Posterior vena cava (tissue), 2 donors: ENCODE data around the gene EDC4. TPM values are rescaled to one million over a fixed set of nuclear protein-coding genes. Genes with fewer than 3 reads are reported as not detected.
"Not testable (repeated sequence)": the region's sequence is repeated elsewhere in the genome, so short reads cannot be mapped to it uniquely, and the experiment has no call there.

Experiments used
- DNase-seq: peaks from one replicate; pipeline ENCODE4 v3.0.0-alpha.2; 2020; ENCODE audit warnings: low spot score
- intact Hi-C, 2 donors: fragments of 100-400 bp; cut with DNase I; formaldehyde crosslinking; loops; one replicate each; pipeline versions ENCODE4 v1.14.1 to v1.14.2; 2022 to 2023
- total RNA-seq, 2 donors: library from RNA; stranded (reverse); fragmentation: NEBNext Ultra II Directional; extraction: Animal tissue kit (Norgen Biotek cat#: 25700); gene quantifications; one replicate each; pipeline ENCODE4 v1.2.1, GENCODE V29; 2021
- donor health status: DM: yes; HTN: yes; CAD: no.
- donor health status: DM: yes; HTN: yes; CAD: no.

EDC4 gene
- total RNA-seq, 2 donors from 2014 or later: 37.4 to 43.1 TPM

DNA sequence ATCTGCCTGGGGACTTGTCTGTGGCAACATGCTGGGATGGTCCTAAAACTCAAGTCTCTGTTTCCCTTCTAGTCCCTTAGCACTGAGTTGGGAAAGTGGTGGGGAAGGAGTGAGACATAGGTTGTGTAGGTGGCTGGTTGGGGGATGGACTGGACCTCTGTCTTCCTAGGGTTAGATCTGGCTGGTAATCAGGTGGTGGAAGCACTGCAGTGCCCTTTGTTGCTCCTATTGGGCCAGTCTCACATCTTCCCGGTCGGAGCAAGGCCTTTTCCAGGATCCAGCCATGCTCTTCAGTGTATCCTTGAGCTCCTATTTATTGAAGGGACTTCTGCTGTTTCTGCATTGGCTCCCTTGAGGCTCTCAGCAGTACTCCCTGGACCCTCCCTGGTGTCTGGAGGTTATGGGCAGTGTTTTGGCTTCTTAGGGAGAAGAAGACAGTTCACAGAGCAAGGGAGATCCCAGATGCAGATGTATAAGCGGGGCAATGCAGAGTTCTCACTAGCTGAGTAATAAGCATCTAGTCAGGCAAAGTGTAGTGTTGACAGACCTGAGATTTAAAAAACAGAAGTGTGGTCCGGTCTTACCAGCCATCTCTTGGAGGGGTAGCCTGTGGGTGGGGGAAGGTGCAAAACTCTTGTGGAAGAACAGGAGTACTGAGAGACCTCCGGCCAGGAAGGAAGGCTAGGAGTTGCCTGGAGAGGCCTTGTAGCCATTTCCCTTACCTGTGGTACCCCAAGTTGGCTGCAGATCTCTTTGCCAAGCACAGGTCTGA is 27.4 kb upstream of the EDC4 start:
- intact Hi-C loops: no loop called here
- DNase-seq: no peak

DNA sequence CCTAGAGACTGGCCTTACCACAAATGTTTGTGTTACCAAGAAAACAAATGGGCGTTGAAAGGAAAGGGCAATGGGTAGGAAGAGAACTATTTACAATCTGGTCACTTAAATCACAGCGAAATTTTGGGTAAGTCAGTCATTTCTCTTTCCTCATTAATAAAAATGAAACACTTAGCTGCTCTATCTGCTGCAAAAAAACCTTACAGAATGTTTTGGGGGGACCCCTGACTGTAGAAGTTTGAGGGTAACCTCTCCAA is 26.9 kb upstream of the EDC4 start:
- no peak for DNase-seq
- intact Hi-C loops: no loop called here

DNA sequence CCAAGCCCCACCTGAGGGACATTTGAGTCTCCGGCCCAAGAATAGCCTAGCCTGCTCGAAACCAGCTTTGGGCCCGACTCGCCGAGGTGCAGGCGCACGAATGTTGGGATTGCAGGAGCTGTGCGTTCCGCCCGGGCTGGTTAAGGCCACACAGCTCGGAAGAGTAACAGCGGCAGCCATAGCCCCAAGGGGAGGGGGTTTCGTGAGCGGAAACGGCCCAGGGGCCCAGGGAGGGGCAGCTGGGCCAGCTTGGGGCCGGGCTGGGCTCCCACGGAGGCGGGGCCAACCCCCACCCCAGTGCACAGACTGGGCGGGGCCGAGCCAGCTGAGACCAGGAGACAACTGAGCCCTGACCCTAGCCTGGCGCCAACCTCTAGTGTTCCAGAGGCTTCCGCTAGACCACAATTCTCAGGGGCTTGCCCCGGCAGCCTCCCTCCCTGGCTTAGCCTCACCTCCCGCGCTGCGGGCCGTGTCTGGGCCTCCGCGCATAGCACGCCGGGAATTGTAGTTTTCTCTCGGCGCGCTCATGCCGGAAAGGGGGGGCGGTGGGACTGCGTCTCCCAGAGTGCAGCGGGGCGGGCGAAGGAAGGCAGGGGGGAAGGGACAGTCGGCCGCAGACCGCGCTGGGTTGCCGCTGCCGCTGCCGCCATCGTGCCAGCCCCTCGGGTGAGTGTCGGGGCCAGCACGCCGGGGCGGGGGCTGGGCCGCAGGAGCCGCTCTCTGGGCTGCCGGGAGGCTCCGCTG is 26.4 kb upstream of the EDC4 start, which contains the start of gene NUTF2:
TSS of gene NUTF2 (plus strand) at position 614 of the 744 bp plus-strand sequence. CDS start 18,198 bp downstream, outside the sequence.
- intact Hi-C loops: no loop called here
- DNase-seq: peak; percentile 99

DNA sequence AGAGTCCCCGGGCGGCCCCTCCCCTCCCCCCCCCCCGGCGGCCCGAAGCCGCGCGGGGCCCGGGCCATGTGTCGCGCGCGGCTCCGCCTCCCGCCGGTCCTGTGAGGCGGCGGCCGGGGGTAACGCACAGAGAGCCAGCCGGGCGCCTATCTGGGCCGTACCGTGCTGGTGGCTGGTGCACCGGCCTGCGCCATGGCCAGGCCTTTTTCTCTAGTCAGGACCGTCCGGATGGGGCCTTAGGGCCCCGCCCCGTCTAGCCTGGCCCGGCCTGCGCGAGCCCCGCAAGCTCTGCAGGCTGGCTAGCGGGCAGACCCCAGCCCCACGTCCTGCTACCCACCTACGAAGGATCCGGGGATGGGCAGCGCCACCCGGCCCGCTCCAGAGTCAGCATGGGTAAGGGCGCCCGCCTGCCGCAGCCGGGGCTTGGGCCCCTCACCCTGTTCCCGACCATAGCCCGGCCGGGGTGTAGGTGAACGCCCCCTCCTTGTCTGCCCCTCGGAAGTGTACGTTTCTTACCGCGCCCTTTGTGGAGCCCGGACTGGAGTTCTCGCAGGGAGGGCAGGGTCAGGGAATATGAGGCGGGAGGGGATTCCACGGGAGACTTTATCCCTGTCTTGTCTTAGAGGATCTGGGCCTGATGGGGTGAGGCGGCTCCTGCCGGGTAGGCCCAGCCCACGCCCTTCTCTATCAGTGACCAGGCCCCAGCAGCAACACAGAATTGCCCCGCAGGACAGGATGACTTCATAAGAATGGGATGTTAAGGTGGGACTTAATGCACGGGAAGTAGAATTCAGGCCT is 25.6 kb upstream of the EDC4 start, which contains the start of gene CENPT:
TSS of gene CENPT (minus strand) at position 630 of the 798 bp plus-strand sequence. CDS start 13,834 bp downstream, outside the sequence.
- intact Hi-C loops: no loop called here
- DNase-seq: peak; percentile 90

DNA sequence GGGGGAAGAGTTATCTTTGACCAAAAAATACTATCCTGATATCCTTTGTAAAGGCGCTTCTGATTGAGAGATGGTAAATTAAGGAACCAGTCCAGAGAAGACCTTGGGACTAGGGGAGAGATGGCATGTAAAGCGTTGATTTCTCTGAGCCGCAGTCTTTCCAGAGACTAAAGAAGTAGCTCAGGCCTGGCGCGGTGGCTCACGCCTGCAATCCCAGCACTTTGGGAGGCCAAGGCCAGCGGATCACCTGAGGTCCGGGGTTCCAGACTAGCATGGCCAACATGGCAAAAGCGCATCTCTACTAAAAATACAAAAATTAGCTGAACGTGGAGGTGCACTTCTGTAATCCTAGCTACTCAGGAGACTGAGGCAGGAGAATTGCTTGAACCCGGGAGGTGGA is 24.7 kb upstream of the EDC4 start:
- intact Hi-C loops: no loop called here
- no peak for DNase-seq

DNA sequence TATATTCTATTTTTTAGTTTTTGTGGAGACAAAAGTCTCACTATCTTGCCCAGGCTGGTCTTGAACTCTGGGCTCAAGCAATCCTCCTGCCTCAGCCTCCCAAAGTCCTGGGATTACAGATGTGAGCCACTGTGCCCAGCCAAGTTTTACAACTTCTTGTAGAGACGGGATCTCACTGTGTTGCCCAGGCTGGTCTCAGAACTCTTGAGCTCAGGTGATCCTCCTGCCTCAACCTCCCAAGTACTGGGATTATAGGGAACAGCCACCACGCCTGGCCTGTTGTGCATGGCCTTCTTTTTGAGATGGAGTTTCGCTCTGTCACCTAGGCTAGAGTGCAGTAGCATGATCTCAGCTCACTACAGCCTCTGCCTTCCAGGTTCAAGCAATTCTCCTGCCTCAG is 19.2 kb upstream of the EDC4 start:
- no peak for DNase-seq
- intact Hi-C loops: no loop called here

DNA sequence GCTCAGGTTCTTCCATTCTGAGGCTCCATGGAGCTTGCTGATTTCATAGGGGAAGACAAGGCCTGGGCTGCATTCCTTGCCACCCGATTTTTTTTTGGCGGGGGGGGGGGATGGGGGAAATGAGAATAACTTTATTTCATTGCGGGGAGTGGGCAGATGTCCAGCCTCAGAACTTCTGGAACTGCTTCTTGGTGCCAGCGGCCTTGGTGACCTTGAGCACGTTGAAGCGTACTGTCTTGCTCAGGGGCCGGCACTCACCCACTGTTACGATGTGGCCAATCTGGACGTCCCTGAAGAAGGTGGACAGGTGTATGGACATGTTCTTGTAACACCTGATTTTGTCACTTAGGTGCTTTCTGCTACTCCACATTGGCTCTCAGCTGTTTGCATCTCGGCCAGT is 17.1 kb upstream of the EDC4 start:
- no peak for DNase-seq
- intact Hi-C loops: no loop called here

DNA sequence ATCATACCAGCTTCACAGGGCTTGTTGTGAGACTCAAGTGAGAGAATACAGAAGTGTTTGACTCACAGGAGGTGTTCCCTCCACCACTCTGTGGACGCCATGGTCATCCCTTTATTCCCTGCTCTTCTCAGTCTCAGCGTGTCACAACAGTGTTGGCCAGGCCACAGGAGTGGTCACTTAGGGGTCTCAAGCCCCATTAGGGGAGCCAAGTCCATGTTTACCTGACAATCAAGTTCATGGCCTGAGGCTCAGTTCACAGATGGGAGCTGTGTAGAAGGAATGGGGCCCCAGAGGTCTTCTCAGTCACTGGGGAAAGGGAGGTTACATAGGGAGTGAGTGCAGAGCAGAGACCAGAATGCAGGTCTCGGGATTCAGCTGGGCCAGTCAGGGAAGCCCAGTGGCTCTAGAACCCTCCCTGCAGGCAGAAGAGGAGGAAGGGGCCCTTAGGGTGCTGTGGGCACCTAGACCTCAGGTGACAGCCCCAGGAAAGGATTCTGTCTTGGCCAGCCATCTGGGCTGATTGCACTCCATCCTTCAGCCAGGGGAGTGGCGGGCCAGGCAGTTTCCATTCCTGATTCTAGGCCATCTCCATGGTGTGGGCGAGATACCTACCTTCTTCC is 15.8 kb upstream of the EDC4 start:
- intact Hi-C loops: no loop called here
- DNase-seq: no peak

DNA sequence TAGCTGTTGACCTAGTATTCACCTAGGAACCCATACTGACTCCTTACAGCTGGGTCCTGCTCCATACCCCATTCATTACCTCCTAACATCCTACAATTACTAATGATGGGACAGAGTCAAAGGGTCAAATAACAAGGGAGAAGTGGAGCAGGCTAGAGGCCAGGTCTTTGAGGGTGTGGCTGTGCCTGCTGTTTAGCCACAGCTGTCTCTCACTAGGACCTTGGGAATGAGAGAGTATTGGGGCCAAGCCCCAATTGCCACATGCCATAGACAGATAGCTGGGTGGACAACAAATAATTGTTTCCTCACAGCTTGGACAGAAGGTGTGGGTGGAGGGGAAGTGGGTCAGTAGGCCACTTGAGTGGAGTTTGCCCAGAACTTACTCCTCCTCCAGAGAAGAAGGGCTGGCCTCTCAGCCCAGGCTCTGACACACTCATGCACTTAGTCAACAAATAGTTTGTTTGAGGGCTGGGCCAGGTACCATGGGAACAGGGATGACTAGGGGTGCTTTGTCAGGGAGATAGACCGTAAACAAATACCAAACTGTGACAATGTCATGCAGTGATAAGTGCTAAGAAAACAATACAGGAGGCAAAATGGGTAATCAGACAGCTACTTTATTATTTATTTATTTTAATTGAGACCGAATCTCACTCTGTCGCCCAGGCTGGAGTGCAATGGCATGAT is 15.2 kb upstream of the EDC4 start:
- DNase-seq: peak; percentile 95
- intact Hi-C loops: no loop called here

DNA sequence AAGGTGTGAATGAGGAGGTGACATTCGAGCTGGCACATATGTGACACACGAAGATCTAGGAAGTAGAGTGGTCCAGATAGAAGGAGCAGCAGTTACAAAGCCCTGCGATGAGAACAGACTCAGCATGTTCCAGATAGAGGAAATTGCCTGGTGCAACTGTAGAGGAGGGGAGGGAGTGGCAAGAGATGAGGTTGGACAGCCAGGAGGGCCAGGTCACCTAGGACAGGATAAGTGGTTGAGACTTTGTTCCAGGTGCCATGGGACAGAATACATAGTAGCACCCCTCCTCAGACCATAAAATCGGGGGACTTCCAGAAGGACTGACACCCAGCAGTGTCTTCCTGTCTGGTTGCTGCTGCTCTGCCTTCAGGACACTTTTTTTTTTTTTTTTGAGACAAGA is 14.4 kb upstream of the EDC4 start:
- intact Hi-C loops: no loop called here
- DNase-seq: no peak

DNA sequence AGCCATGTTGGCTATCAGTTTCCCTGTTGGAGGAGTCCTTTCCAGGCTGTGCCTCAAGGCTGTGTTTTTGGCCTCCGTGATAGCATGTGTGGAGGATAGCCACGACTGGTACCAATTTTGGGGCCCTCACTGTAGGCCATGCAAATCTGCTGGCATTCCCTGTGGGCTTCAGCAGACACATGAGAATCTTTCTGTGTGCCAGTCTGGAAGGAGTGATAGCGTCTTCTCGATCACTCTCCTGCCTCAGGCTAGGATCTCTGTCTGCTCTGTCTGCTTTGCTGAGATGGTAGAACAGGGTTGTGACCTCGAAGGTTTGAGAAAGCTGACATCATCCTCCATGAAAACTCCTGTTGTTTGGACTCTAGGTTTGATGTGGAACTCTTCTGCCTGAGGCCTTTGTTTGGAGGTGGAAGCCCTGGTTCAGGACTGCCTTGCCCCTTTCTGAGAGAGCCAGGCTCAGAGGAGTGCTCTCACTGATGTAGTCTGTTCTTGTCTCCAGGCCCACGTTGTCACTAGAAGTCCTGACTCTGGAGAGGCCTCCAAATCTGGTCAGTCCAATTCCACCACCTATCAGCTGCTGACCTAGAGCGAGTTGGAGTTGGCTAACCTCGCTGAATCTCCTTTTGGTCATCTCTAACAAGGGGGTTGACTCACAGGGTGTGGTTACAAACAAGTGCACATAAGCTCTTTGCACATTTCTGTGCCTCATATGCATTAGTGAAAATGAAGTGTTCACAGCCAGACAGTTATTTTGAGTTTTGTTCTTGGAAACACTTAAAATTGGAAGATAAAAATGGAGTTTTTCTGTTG is 12.1 kb upstream of the EDC4 start:
- DNase-seq: no peak
- intact Hi-C loops: no loop called here

DNA sequence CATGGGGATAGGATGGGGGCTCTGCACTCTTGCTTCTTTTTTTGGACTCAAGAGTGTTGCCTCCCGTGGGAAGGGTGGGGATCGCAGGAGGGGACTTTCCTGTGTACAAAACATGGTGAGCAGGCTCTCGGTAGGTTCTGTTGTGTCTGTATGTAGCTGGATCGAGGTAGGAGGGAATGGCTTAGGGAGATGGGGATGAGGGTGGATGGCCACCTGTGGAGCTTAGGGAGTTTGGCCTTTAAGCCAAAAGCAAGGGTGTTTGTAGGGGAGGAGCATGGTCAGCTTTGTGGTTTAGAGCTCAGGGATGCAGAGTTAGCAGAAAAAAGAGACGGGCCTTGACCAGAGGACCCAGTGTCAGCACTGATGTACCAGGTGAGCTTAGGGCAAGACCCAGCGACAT is 11.0 kb upstream of the EDC4 start:
- intact Hi-C loops: no loop called here
- no peak for DNase-seq

DNA sequence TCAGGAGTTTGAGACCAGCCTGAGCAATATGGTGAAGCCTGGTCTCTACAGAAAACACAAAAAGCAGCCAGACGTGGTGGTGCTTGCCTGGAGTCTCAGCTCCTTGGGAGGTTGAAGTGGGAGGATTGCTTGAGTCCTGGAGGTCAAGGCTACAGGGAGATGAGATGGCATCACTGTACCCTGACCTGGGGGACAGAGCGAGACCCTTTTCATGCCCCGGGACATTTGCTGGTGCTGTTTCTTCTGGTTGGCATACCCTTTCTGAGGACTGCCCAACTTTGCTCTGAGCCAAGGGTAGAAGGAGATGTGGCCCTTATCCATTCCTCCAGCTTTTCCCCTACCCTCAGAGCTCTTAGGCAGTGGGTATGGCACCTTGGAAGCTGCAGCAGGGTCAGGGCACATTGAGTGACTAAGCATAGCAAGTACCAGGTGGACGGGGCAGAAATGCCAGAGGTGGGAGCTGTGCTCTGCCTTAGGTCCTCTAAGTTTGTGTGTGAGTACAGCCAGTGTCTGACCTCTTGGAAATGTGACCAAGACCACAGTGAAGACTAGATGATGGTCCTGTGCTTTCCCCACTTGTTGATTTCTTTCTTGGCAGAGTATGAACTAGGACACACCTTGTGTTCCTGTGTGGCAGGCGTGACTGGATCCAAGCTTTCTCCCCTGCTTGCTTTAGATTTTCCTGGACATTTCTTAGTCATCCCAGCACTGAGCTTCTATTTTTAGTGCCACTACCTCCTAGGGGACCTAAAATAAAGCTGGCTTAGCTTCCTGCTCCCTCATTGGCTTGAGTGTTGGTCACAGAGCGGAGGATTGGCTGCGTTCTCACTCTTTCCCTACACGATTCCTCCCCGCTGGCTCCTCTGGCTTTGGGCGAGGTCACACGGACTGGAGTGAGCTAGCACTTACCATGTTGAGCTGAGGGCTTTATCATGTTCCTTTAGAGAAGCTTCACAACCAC is 9.9 kb upstream of the EDC4 start:
- intact Hi-C loops: no loop called here
- DNase-seq: peak; percentile 94

DNA sequence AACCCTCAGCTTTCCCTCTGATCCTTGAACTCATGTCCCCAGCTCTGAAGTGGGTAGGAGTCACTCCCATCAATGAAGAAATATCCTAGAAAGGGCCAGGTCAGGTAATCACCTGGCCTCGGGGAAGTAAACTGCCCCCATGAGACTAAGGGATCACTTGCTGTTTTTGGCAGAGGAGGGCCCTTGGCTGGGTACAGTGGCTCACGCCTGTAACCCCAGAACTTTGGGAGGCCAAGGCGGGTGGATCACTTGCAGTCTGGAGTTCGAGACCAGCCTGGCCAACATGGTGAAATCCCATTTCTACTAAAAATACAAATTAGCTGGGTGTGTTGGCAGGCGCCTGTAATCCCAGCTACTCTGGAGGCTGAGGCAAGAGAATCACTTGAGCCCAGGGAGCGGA is 8.8 kb upstream of the EDC4 start:
- DNase-seq, intact Hi-C loops: not testable (repeated sequence)

DNA sequence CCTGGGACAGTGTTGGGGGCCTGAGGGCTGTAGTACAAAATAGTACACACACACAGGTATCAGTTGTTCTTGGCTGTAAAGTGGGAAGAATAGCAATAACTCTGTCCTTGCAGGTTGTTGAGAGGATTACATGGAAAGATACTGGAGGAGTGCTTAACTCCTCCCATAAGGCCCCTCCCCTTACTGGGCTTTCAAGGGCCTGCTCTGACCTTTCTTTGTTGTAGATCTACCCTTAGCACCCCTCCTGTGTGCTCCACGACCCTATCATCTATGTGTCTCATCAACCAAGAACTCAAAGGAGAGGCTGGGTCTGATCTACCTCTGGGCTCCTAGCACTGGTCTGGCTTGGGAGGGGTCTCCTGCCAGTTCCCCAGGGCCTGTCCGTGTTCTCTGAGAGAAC is 8.3 kb upstream of the EDC4 start:
- DNase-seq: no peak
- intact Hi-C loops: no loop called here

DNA sequence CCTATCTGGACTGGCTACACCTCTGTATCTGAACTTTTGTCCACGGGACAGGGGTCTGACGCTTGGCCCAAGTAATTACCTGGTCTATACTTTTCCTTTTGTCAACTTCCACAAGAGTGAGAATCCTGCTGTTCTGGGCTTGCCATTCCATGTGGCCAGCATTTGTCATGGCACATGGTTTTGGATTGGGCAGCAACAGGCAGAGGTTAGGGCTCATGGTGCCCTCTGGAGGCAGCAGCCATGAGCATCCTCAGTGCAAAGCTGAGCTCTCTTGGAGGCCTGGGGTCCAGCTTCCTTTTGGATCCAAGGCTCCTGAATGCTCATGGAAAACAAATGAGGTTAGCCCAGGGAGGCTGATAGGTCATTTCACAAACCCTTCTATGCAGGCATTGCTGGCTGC is 7.5 kb upstream of the EDC4 start:
- no peak for DNase-seq
- intact Hi-C loops: no loop called here

DNA sequence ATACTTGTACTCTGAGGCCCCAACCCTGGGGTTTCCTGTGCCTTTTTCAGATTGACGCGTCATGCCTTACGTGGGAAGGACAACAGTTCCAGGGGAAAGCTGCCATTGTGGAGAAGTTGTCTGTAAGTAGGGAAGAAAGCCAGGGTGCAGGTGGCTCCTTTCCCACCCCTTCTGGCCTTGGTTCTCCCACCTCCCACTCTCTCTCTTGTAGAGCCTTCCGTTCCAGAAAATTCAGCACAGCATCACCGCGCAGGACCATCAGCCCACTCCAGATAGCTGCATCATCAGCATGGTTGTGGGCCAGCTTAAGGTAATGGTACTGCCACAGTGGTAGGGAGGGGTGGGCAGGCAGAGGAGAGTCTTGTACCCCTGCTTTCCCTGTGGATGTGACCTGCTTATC is 4.6 kb upstream of the EDC4 start:
- intact Hi-C loops: no loop called here
- no peak for DNase-seq
